GM19324 (cell line): ENCODE measurements around the gene GIMAP1.

Experiments used
- ATAC-seq: cut with Tn5 transposase; IDR thresholded peaks from one replicate; pipeline ENCODE4 v1.9.1; 2021; ENCODE audit warnings: mild to moderate bottlenecking, moderate library complexity; ENCODE audit not compliant: unreplicated experiment, low FRiP score

GIMAP1 gene

GRCh38 chr7:150721970-150722373 lies 5.6 kb downstream of the GIMAP1 start:
- ATAC-seq, result no peak

GRCh38 chr7:150722431-150722931 lies 6.1 kb downstream of the GIMAP1 start:
- ATAC-seq, result no peak

DNA sequence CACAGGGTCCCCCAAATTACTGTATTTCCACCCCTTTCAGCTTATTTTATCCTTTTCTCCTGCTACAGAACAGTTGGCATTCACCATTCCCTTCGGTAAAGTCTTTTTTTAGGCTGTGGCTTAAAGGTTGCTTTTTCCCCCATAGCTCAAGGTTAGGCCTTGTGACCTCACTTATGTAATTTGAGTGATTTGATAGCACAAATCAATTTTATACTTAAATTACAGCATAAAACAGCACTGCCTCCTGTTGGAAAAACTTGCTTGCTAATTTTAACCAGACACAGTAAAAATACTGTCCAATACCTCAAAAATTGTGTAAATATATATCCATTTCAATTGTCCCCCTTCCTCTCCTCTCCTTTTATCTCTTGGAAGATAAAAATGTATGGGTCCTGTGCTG lies 7.1 kb downstream of the GIMAP1 start:
- no peak for ATAC-seq

DNA sequence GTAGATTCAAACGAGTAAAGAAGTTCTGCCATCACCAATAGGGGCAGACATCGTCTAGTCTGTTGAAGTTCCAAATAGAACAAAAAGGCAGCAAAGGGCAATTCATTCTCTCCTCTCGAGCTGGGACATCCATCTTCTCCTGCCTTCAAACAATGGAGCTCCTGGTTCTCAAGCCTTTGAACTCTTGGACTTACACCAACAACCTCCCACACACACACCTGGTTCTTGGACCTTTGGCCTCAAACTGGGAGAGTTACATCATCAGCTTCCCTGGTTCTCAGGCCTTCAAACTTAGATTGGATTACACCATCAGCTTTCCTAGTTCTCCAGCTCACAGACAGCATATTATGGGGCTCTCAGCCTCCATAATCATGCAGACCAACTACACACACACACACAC lies 11.0 kb downstream of the GIMAP1 start:
- ATAC-seq, result no peak

GRCh38 chr7:150728011-150728410 lies 11.6 kb downstream of the GIMAP1 start:
- no peak for ATAC-seq

DNA sequence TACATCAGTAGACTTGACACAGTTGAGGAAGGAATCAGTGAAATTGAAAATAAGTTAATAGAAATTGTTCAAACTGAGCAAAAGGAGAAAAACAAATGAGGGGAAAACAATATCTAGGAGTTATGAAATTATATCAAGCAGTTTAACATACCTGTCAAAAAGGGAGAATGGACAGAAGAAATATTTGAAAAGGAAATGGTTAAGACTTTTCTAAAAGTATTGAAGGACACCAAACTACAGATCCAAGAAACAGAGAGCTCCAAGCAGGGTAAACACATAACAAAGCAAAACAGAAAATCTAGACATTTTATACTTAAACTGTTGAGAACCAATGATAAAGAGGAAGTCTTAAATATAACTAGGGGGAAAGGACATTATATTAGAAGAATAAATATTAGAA lies 12.2 kb downstream of the GIMAP1 start:
- ATAC-seq, result no peak

DNA sequence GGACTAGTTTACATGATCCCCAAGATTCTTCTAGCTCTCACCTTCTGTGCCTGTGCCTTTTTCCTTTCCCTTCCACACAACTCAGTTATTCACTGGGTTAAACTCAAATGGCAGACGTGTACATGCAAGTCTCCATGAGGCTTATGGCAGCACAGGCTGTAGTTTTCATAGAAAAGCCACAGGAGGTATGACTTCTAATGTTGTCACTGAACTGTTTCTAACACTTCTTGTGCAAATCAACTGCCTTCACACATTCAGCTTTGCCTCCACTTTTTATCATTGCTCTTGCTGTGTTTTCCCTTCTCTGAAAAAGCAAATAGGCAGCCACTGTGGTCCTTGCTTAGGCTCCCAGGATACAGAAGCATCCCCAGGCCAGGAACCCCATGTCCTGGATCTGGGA lies 15.5 kb downstream of the GIMAP1 start:
- ATAC-seq, result no peak

- ATAC-seq, result no peak
Measured at GRCh38 chr7:150732786-150733481, 16.5 kb downstream of the GIMAP1 start.

- no peak for ATAC-seq
Measured at GRCh38 chr7:150733482-150734095, 17.2 kb downstream of the GIMAP1 start.

DNA sequence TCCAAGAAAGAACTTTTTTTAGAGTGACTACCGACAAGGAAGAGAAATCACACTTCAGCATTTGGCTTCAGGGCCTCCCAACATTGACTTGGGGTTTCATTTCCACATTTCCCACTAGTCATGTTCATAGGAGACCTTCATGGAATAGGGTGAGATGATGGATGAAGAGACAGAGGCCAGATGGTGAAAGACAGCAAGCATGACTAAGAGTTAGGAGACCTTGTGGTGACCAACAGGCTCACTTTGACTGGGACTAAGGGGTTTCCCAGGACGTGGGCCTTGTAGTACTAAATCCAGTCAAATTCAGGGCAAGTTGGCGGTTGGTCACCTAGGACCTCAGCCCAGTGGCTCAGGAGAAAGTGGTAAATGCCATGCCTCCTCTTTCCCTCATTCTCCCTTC lies 17.8 kb downstream of the GIMAP1 start:
- no peak for ATAC-seq

DNA sequence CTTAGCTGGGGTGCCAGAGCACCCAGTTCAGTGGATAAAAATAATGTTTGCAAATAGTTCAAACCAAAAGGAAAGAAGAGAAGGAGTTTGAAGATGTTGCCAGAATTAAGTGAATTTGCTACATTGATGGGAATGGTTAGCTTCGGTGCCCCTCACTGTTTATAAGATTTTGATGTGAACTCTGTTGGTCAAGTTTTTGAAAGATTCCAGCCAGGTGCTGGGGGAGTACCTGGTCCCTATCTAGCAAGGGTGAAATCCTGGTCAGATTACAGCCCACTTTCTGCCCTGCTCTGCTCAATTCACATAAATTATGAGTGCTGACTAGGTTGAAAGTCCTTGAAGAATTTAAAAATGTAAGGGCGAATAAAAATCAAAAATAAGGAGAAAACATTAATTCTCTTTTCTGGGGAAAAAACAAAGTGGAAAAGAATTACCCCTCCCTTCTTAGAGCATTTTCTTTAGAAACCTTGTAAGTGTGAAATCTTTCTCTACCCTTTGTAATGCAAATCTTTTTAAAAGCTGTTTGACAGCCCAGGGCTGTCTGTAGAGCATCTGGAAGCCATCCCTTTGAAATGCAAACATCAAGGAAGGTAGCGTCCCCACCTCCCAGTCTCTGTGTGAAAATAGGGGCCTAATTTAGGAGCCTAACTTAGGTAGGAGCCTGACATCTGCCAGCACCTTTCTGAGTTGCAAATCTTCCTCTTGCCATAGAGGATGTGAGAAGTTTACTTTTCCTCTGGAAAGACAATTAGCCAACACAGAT lies 19.4 kb downstream of the GIMAP1 start:
- ATAC-seq, result no peak

GRCh38 chr7:150736864-150737263 lies 20.5 kb downstream of the GIMAP1 start:
- ATAC-seq, result no peak

GRCh38 chr7:150737265-150738055 lies 21.0 kb downstream of the GIMAP1 start, which contains the start of gene GIMAP5:
TSS of gene GIMAP5 (plus strand) at chr7:150737418. CDS start at chr7:150740885, 3,467 bp downstream.
- no peak for ATAC-seq

DNA sequence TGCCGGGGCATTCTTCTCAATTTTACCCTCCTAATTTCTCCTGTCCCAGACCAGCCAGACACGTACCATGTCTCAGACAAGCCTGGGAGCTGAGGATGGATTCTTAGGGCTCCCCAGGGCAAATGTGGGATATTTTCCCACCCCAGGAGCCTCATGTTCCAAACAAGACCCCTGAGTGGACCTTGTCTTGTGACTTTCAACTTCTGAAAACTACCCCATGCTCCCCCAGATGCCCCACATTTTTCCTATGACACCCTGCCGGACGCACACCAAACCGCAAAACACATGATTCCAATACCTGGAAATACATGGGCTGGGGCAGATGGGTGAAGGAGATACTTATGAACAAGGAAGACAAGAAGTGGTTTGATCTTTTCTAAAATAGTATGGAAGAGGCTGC lies 21.7 kb downstream of the GIMAP1 start:
- ATAC-seq, result no peak

DNA sequence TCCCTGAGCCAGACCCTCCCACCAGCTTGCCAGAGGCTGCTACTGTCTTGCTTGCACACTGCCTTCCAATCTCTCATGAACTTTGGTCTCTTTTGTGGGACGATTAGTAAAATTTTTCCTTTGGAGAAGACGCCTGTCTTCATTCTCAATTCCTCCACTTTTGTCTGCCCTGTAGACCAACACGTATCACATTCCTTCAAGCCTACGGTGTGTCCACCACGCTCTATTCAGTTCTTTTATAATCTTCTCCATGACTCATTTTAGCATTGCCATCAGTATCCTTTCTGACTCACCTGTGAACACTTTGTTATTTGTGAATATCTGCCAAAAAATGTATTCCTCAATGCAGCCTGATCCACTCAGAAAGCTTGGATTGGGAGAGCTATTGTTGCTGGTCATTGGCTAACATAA lies 22.2 kb downstream of the GIMAP1 start:
- ATAC-seq, result no peak

DNA sequence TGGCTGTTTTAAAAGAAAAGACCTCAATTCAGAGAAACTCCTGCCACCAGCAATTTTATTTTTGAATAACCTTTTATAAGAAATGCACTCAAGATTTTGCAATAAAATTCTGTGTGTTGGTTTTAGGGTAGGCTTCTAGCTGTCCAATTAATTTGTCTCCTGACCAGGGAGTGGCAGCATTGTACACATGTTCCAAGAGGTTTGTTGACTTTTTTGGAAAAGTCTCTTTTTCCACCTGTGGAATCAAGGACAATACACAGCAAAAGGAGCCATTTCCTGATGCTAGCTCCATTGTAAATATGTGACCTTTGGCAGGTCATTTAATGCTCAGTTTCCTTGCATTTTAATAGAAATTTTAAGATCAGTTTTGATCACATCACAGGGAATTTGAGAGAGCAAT lies 22.6 kb downstream of the GIMAP1 start:
- no peak for ATAC-seq

DNA sequence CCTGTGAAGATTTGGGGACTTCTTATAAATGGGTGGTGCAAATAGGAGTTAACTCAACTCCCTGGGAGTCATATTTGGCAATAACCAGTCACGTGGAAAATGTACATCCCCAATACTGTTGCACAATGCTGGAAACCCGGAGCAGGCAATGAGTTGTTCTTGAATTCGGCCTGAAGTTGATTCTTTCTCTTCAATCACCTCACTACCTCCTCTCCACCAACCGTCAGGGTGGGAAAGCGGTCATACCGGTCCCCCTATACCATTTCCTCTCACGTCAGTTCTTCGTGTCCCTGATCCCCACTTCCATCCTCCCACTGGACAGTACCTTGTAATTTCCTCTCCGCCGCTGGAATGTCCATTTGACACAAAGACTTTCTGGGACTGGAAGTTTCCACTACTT lies 23.6 kb downstream of the GIMAP1 start:
- ATAC-seq, result no peak

- no peak for ATAC-seq
Measured at GRCh38 chr7:150742286-150742968, 26.0 kb downstream of the GIMAP1 start.

- ATAC-seq, result no peak
Measured at GRCh38 chr7:150744041-150744656, 27.7 kb downstream of the GIMAP1 start.

DNA sequence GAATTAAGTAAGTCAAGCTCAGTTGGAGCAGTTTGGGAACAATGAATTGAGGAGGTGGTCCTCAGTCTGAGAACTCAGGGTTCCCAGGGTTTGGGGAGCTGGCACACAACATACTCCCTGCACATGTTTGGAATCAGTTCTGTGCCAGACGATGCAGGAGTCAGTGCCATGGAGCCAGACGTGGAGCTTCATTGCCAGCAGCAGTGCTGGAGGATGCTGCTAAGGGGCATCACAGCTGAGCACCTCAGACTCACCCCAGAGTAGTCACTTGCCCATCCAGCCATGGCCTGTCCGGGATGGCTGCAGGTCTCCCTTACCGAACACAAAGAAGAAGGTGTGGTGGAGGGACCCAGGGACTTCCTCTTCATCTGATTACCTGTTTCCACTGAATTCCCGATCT lies 28.7 kb downstream of the GIMAP1 start:
- no peak for ATAC-seq
